HEK293T (cell line): ENCODE results near the gene MEI1.

Experiments
- CTCF ChIA-PET: fragments of 350-600 bp; formaldehyde crosslinking; extraction: SDS; loops from one replicate; lab custom pipeline; 2021; ENCODE audit warnings: antibody characterized with exemption, inconsistent platforms; lab: Yijun Ruan, JAX
- POLR2A ChIA-PET: fragments of 350-600 bp; formaldehyde crosslinking; extraction: SDS; loops from one replicate; lab custom pipeline; 2020; ENCODE audit warnings: antibody characterized with exemption, inconsistent platforms; lab: Yijun Ruan, JAX
- DNase-seq: peaks from one replicate; pipeline ENCODE4 v3.0.0; 2012; ENCODE audit warnings: mixed read lengths; ENCODE audit errors: extremely low spot score
- ARNT ChIP-seq: fragments of 450-650 bp; IDR thresholded peaks from 2 replicates; pipeline ENCODE4 v1.6.1; 2017; ENCODE audit warnings: mild to moderate bottlenecking
- BHLHE40 ChIP-seq: fragments of 450-650 bp; IDR thresholded peaks from 2 replicates; pipeline ENCODE4 v1.6.1; 2016; ENCODE audit warnings: mild to moderate bottlenecking, moderate library complexity, borderline replicate concordance
- CTBP1 ChIP-seq: fragments of 450-650 bp; IDR thresholded peaks from 2 replicates; pipeline ENCODE4 v1.6.1; 2016; ENCODE audit warnings: borderline replicate concordance
- ELF4 ChIP-seq: fragments of 450-650 bp; IDR thresholded peaks from 2 replicates; pipeline ENCODE4 v1.6.1; 2017; ENCODE audit warnings: antibody characterized with exemption
- FOXA1 ChIP-seq: fragments of 450-650 bp; IDR thresholded peaks from 2 replicates; pipeline ENCODE4 v1.6.1; 2016; ENCODE audit warnings: mild to moderate bottlenecking
- FOXK2 ChIP-seq: fragments of 450-650 bp; IDR thresholded peaks from 2 replicates; pipeline ENCODE4 v1.6.1; 2016; ENCODE audit warnings: mild to moderate bottlenecking
- FOXM1 ChIP-seq: fragments of 450-650 bp; IDR thresholded peaks from 2 replicates; pipeline ENCODE4 v1.6.1; 2017; ENCODE audit warnings: mild to moderate bottlenecking, borderline replicate concordance
- HDGF ChIP-seq: fragments of 450-650 bp; IDR thresholded peaks from 2 replicates; pipeline ENCODE4 v1.6.1; 2017; ENCODE audit warnings: antibody characterized with exemption, borderline replicate concordance
- L3MBTL2 ChIP-seq: fragments of 450-650 bp; conservative IDR thresholded peaks from 2 replicates; pipeline ENCODE4 v1.6.1; 2016; ENCODE audit warnings: mild to moderate bottlenecking
- LEF1 ChIP-seq: fragments of 450-650 bp; IDR thresholded peaks from 2 replicates; pipeline ENCODE4 v1.6.1; 2017; ENCODE audit warnings: mild to moderate bottlenecking, borderline replicate concordance
- NFRKB ChIP-seq: fragments of 450-650 bp; IDR thresholded peaks from 2 replicates; pipeline ENCODE4 v1.6.1; 2016; ENCODE audit warnings: mild to moderate bottlenecking, moderate library complexity
- SP1 ChIP-seq: fragments of 450-650 bp; IDR thresholded peaks from 2 replicates; pipeline ENCODE4 v1.6.1; 2017
- SUZ12 ChIP-seq: fragments of 450-650 bp; IDR thresholded peaks from 2 replicates; pipeline ENCODE4 v1.6.1; 2016; ENCODE audit warnings: mild to moderate bottlenecking
- TARDBP ChIP-seq: fragments of 450-650 bp; IDR thresholded peaks from 2 replicates; pipeline ENCODE4 v1.6.1; 2016
- ZNF384 ChIP-seq: fragments of 450-650 bp; IDR thresholded peaks from 2 replicates; pipeline ENCODE4 v1.6.1; 2016
- TF ChIP-seq, protein P1 (sequence below): fragments of 450-650 bp; IDR thresholded peaks from 2 replicates; pipeline ENCODE4 v1.6.1; 2016

MEI1 gene

DNA sequence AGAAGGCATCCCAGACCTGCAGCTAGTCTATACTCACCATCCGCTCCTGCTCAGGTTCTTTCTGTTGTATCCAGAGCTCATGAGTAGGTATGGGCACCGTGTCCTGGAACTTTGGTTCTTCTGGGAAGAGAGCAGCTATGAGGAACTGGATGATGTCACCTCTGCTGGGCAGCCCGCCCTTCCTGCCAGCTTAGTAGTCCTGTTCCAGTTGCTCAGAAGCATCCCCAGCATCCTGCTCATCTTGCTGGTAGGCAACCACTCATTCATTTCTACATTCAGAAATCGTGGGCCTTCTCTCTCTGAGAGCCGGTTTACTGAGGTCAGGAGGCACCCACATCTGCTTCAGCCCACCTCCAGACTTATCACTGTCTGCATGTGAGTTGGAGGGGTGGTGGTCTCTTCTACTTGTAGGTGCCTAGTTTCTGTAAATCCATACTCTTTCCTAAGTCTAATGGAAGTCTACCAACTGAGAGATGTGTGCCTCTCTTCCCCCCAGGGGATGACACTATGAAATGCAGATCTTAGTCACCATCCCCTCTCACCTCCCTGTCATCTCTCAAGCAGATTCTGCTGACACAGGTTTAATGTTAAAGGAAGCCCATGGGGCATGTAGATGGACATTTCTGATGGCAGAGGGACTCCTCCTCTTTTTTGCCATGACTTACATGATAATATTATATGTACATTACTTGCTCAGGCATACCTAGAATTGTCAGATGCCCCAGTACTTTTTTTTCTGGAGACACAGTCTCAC is 71.6 kb downstream of the MEI1 start:
- ChIA-PET POLR2A (interaction anchor here (0.8 to 1.2 kb wide), 2 partner anchors 30 to 62 kb away, joined by 3 read pairs; partner anchors contain the start of genes CCDC134 and SREBF2), CTCF (interaction anchor here (1.2 kb wide), 1 partner anchor 74 kb away, joined by 3 read pairs; no protein-coding TSS in a partner anchor)
- TF ChIP-seq CTBP1 (no peak), FOXA1 (no peak), ELF4 (no peak), FOXM1 (no peak), L3MBTL2 (no peak), FOXK2 (no peak), SP1 (no peak), HDGF (no peak), NFRKB (no peak)
- TF ChIP-seq, protein P1, sequence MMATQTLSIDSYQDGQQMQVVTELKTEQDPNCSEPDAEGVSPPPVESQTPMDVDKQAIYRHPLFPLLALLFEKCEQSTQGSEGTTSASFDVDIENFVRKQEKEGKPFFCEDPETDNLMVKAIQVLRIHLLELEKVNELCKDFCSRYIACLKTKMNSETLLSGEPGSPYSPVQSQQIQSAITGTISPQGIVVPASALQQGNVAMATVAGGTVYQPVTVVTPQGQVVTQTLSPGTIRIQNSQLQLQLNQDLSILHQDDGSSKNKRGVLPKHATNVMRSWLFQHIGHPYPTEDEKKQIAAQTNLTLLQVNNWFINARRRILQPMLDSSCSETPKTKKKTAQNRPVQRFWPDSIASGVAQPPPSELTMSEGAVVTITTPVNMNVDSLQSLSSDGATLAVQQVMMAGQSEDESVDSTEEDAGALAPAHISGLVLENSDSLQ: no peak
- no peak for DNase-seq

DNA sequence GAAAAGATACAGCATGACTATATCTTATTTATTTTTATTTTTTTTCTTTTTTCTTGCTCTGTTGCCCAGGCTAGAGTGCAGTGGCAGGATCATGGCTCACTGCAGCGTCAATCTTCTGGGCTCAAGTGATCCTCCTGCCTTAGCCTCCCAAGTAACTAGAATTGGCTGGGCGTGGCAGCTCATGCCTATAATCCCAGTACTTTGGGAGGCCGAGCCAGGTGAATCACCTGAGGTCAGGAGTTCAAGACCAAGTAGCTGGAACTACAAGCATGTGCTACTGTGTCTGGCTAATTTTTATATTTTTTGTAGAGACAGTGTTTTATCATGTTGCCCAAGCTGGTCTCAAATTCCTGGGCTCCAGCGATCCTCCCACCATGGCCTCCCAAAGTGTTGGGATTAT is 72.9 kb downstream of the MEI1 start:
- CTCF ChIA-PET: interaction anchor here (0.6 to 1.7 kb wide), 2 partner anchors 8 to 251 kb away, joined by 4 to 5 read pairs; no protein-coding TSS in a partner anchor
- no peak for TF ChIP-seq SUZ12
- TF ChIP-seq CTBP1: no peak
- TF ChIP-seq BHLHE40: no peak
- TF ChIP-seq FOXK2: no peak
- no peak for TF ChIP-seq ZNF384
- no peak for TF ChIP-seq FOXM1
- TF ChIP-seq, protein P1: no peak
- TF ChIP-seq FOXA1: no peak
- TF ChIP-seq ARNT: no peak
- TF ChIP-seq L3MBTL2: no peak
- no peak for TF ChIP-seq LEF1
- no peak for TF ChIP-seq ELF4
- TF ChIP-seq NFRKB: no peak
- no peak for TF ChIP-seq SP1
- TF ChIP-seq TARDBP: no peak
- POLR2A ChIA-PET: interaction anchor here (1.5 kb wide), 1 partner anchor 28 kb away, joined by 4 read pairs; the partner anchor contains the start of gene CCDC134
- no peak for DNase-seq

- ChIA-PET POLR2A (interaction anchor here (0.7 to 1.5 kb wide), 2 partner anchors 10 to 28 kb away, joined by 3 to 4 read pairs; partner anchors contain the start of gene CCDC134), CTCF (interaction anchor here (0.6 to 1.7 kb wide), 3 partner anchors 8 to 252 kb away, joined by 4 to 5 read pairs (median 5); no protein-coding TSS in a partner anchor)
- DNase-seq: no peak
- TF ChIP-seq LEF1: no peak
Measured at GRCh38 chr22:41772645-41773044, 73.3 kb downstream of the MEI1 start.

- TF ChIP-seq FOXM1: no peak
- no peak for DNase-seq
- CTCF ChIA-PET: interaction anchor here (0.7 kb wide), 1 partner anchor 21 kb away, joined by 3 read pairs; no protein-coding TSS in a partner anchor
- POLR2A ChIA-PET: interaction anchor here (1.2 to 2.2 kb wide), 2 partner anchors 24 to 25 kb away, joined by 3 to 12 read pairs; partner anchors contain the start of gene CCDC134
Measured at GRCh38 chr22:41775338-41775737, 76.0 kb downstream of the MEI1 start.

GRCh38 chr22:41775976-41776375 is 76.7 kb downstream of the MEI1 start:
- CTCF ChIA-PET: no interaction called here
- no peak for DNase-seq
- POLR2A ChIA-PET: no interaction called here
- no peak for TF ChIP-seq ARNT
- TF ChIP-seq NFRKB: no peak
- no peak for TF ChIP-seq ELF4
- TF ChIP-seq SUZ12: no peak
- TF ChIP-seq LEF1: no peak

DNA sequence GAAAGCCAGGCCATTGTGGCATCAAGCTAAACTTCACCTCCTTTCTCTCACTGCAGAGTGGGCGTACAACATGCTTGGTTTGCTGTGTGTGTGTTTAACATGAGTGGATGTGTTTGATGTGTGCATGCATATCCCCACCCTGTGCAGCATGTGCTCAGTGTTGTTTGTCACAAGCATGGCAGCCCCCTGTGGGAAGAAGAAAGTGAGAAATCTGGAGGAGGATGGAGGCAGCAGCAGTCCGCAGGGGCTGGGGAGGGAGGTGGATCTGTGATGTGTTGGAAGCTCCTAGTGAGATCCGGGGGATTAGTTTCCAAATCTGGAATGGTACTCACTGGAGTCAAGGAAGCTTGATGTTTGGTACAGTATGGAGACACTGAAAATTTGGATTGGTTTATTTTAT is 77.1 kb downstream of the MEI1 start:
- CTCF ChIA-PET: interaction anchor here (0.6 to 1.1 kb wide), 3 partner anchors 30 to 82 kb away, joined by 3 read pairs; no protein-coding TSS in a partner anchor
- TF ChIP-seq HDGF (no peak), ZNF384 (no peak), NFRKB (no peak), FOXA1 (no peak), BHLHE40 (no peak), FOXK2 (no peak), ELF4 (no peak), TARDBP (no peak), LEF1 (no peak), CTBP1 (no peak), FOXM1 (no peak), SUZ12 (no peak), L3MBTL2 (no peak), ARNT (no peak), SP1 (no peak)
- TF ChIP-seq, protein P1: no peak
- POLR2A ChIA-PET: no interaction called here
- DNase-seq: no peak
